HPDE6-E6E7 (cell line): ENCODE data around the gene PLK5.
A peak's percentile ranks its signal among the peaks of the same experiment; 100 is the strongest.
"Not testable (repeated sequence)": the region's sequence is repeated elsewhere in the genome, so short reads cannot be mapped to it uniquely, and the experiment has no call there.

Experiments
- DNase-seq: peaks from one replicate; pipeline ENCODE4 v3.0.0; 2011; ENCODE audit warnings: missing footprints; ENCODE audit errors: extremely low spot score

PLK5 gene

DNA sequence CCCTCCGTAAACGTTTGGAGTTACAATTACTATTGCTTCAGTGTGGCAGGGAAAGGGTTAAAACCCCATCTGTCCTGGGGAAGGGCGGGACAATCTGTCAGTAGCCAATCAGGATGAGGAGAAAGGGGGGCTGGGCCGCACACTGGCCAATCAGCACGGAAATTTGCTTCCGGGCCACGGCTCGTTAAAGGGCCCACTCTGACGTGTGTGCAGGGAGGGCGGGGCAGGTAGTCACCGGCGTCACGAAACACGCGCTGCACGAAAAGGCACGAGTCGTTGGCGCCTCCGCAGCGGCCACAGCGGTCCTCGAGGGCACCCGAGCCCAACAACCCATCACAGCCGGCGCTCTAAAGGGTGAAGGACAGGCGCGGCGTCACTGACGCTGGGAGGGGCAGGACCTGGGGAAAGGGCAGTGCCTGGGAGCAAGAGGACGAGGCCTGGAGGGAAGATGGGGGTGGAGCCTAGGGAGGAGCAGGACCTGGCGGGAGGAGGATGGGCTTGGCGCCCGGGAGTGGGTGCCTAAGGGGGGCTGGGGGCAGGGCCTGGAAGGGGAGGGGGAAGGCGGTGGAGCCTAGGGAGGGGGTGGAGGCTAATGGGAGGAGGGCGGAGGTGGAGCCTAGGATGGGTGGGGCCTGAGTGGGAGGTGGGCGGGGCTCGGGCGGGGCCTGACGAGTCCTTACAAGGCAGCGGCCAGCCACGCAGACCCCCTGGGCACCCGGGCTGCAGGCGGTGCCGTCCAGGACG lies 15.9 kb upstream of the PLK5 start:
- peak; percentile 96 for DNase-seq

DNA sequence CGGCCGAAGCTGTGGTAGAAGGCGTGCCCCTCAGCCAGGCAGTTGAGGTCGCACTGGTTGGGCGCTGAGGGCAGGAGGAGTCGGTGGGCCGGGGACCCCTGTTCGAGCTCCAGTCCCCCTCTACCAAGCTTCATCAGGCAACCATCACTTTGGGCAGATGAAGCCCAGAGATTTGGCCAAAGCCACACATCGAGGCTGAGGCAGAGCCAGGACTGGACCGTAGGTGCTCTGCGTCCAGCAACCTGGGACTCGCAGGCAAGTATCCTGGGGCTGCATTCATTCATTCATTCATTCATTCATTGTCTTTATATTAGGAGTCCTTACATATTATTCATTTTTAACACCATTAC lies 15.4 kb upstream of the PLK5 start:
- DNase-seq = no peak

- DNase-seq = no peak
Observed at GRCh38 chr19:1509602-1510441, 14.1 kb upstream of the PLK5 start.

DNA sequence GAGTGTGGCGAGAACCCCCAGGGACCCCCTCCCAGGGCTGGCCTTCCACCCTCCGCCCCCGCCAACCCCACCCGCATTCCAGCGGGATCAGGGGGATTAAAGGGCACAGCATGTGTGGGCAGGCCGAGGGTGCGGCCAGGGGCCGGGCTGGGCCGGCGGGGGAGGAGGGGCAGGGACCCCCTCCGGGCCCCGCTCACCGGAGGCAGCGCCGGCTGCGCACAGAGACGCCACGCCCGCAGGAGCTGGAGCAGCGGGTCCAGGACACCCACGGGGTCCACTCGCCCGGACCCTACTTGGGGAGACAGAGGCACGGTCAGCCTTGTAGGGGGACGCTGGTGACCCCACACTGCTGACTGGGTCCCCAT lies 13.5 kb upstream of the PLK5 start:
- no peak for DNase-seq

DNA sequence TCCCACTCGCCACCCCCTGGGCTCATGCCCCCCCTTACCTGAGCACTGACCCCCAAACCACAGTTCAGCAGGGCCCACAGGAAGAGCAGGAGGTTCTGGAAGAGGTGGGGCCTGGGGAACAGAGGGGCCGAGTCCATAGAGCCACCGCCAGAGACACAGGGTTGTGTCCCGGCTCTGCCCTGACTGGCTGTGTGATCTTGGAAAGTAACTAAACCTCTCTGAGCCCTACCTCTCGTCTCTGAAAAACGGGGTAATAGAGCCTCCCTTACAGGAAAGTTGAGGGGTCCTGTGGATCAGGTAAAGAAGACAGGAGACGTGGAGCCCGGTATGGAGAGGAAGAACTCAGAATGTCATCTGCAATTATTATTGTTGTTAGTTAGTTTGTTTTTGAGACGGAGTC lies 13.1 kb upstream of the PLK5 start:
- DNase-seq = no peak

GRCh38 chr19:1511318-1512317 lies 12.3 kb upstream of the PLK5 start:
- DNase-seq = no peak

GRCh38 chr19:1512671-1513498 lies 11.0 kb upstream of the PLK5 start, which contains the start of gene ADAMTSL5:
ADAMTSL5 (minus strand) TSS chr19:1513019; CDS start chr19:1510943, 2,076 bp downstream.
- DNase-seq = peak; percentile 60

GRCh38 chr19:1513499-1514294 lies 10.2 kb upstream of the PLK5 start:
- peak; percentile 61 for DNase-seq

GRCh38 chr19:1514295-1514661 lies 9.6 kb upstream of the PLK5 start:
- DNase-seq = no peak

- no peak for DNase-seq
Observed at GRCh38 chr19:1514986-1515721, 8.7 kb upstream of the PLK5 start.

GRCh38 chr19:1516395-1516753 lies 7.5 kb upstream of the PLK5 start:
- DNase-seq = no peak

DNA sequence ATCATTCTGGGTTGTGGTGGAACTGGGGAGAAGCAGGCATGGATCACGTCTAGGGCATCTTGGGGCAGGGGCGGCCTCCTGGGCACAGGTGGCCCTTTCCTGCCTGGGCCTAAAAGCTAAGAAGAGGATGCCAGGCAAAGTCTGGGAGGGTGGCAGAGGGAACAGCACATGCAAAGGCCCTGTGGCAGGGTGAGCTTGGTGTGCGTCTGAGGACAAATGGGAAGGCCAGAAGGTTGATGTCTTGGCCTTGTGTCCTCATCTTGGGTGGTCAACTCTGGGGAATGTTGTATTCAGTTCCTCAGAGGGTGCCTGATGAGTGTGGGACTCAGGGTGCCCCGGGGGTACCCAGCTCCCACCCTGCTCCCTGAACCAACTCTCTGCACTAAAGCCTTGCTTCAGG lies 5.4 kb upstream of the PLK5 start:
- no peak for DNase-seq

DNA sequence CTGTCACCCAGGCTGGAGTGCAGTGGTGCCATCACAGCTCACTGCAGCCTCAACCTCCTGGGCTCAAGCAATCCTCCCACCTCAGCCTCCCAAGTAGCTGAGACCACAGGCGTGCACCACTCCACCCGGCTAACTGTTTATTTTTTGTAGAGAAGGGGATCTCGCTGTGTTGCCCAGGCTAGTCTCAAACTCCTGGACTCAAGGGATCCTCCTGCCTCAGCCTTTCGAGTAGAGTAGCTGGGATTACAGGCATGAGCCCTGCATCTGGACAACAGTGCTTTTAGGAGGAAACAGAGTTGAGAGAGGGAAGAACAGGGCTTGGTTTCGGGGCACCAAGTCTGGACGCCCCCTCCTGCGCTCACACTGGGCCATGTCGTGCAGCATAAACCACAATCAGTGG lies 4.1 kb upstream of the PLK5 start:
- DNase-seq = not testable (repeated sequence)

GRCh38 chr19:1520203-1520780 lies 3.6 kb upstream of the PLK5 start:
- no peak for DNase-seq

GRCh38 chr19:1521636-1522035 lies 2.2 kb upstream of the PLK5 start:
- DNase-seq = no peak

DNA sequence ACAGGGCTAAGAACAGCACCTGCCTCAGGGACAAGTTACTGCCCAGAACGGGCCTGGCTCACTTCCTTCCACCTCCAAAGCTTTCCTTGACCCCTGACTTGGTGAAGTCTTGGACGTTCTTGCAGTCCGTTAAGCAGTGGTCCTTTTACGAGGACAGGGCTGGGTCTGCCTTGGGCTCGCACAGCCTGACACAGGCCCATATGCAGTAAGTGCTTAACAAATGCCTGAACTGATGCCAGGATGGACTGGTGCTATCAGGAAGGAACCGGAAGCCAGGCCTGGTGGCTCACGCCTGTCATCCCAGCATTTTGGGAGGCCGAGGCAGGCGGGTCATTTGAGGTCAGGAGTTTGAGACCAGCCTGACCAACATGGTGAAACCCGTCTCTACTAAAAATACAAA lies 1.8 kb upstream of the PLK5 start:
- DNase-seq = no peak

GRCh38 chr19:1522838-1523237 lies 1.0 kb upstream of the PLK5 start:
- no peak for DNase-seq

DNA sequence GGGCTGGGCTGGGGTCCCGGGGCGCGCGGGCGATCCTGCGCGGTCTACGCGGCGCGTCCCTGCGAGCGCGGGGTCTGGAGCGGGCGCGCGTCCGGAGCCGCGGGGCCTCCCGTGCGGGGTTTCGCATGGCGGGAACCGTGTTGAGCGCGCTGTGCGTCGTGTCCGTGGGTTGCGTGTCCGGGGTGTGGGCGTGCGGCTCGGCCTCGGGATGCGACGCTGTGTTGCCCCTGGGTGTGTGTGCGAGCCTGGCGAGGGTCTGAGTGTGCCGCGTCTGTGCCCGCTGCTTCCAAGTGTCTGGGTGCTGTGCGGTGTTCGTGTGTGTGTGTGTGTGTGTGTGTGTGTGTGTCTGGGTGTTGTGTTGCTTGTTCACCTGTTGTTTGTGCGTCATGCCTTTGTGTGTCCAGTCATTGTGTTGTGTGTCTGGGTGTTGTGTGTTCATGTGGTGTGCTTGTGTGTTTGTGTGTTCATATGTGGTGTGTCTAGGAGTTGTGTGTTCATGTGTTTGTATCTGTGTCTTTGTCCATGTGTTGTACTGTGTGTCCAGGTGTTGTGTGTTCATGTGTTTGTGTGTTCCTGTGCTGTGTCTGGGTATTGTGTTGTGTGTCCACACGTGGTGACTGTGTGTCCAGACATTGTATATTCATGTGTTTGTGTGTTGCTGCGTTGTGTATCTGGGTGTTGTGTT lies 552 bp downstream of the PLK5 start:
- no peak for DNase-seq

DNA sequence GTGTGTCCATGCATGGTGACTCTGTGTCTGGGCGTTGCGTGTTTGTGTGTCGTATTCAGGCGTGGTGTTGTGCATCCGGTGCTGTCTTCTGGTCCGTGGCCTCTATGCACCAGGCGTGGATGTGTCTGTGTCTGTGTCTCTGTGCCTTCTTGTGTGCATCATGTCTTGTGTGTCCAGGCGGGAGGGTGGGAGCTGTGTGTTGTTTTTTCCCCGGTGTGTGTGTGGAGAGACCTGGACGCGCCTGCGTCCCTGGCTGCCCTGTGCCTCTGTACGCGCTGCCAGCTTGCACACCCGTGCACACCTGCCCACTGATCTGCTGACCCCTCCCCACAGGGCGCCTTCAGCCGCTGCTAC lies 1.1 kb downstream of the PLK5 start:
- DNase-seq = no peak
